Measurements from ENCODE around the gene STK33.

GRCh38 chr11:8477151-8477550 lies 116.9 kb downstream of the STK33 start:
- TF ChIP-seq CTCF (IDR thresholded peaks at IDR 0.05) (no peak), POLR2A (IDR thresholded peaks at IDR 0.05) (no peak)

Data from body of pancreas (tissue), 4 donors.